ENCODE measurements around the gene CTPS2.
"Not testable (repeated sequence)": the region's sequence is repeated elsewhere in the genome, so short reads cannot be mapped to it uniquely, and the experiment has no call there.

Gene CTPS2

DNA sequence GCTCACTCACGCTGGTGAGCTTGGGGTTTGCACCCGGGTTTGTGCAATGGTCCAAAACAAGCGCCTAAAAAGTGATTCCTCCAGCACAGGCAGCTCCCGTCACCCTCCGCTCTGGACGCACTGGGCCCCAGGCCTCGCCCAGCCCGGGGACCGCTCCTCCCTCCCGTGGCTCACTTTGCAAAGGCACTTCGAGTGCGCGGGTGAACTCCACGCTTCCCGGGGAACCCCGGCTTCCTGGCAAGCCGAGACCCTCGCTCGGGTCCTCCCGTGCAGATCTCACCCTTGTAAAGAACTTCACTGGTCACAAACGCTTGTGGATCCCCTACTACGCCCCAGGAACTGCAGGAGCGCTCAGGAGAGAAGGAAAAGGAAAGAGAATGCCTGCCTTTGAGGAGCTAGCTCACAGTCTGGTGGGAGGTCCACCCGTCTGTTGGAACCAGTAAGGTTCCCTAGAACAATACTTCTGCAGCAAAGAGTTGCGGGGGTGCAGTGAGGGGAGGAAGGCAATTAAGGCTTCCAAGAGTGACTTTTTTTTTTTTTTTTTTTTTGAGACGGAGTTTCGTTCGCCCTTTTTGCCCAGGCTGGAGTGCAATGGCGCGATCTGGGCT, at the start of gene CTPS2:
Gene CTPS2, minus strand, starts transcription at position 122 of the 608 bp plus-strand sequence. CDS start 9,767 bp downstream, outside the sequence.
- peak; percentile 2 to 18 for DNase-seq (ENCODE audit: low read depth in 1 of 2, low spot score in 1 of 2)

- DNase-seq (ENCODE audit: low read depth in 1 of 2, low spot score in 1 of 2), result not testable (repeated sequence)
These were observed 49.0 kb upstream of the CTPS2 start for GRCh38 chrX:16761500-16761899.

- DNase-seq (ENCODE audit: low read depth in 1 of 2, low spot score in 1 of 2), result no peak
These were observed 44.3 kb upstream of the CTPS2 start for GRCh38 chrX:16756724-16757123.

DNA sequence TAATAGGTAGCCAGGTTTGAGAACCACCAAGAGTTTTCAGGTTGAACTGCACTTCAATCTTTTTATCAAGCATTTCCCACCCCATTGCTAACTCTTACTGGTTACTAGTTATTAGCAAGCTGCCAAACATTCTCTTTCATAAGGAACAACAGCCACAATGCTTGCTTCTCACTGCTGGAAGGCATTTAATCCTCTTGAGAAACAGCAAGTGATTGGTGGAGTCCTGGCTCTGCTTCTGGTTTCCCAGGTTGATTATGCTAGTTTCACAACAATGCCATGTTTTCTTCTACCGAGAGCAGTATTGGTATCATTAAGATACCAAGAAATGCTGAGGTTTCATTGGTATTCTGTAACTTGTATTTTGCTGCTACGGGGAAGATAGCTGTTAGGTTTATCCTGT, 41.5 kb upstream of the CTPS2 start:
- no peak for DNase-seq (ENCODE audit: low read depth in 1 of 2, low spot score in 1 of 2)

DNA sequence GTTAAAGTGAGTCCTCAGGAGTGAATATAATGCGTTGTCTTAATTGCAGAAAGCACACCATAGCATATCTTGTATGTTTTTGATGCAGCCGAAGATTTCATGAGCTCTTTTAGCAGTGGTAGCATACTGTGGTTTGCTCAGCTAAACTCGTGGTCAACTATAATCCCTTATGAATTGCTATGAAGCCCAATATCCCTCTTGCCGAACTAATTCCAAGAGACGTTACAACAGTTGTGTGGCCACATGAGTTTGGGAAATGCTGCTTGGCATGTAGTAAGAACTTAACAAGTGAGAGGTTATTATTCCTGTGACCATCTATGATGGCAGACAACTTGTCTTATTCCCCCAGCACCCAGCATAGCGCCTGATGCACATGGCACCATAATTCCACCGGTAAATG, 37.7 kb upstream of the CTPS2 start:
- DNase-seq (ENCODE audit: low read depth in 1 of 2, low spot score in 1 of 2), result no peak

DNA sequence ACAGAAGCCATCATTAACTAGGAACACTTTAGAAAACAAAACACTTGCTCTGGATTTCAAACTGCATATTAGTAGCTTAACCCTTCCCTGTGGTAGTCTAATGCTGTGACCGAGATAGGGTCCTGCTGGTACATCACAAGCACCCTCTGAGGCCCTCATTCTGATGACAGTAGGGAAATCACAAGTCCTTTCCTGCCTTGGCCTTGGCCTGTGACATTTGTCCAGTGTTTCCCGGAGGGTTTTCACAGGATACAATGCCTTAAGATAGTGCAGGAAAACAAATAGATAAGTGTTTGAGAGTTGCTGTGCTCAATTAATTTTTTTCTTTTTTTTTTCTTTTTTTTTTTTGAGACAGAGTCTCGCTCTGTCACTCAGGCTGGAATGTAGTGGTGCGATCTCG, 36.0 kb upstream of the CTPS2 start:
- no peak for DNase-seq (ENCODE audit: low read depth in 1 of 2, low spot score in 1 of 2)

GRCh38 chrX:16745659-16746058, 33.2 kb upstream of the CTPS2 start:
- DNase-seq (ENCODE audit: low read depth in 1 of 2, low spot score in 1 of 2), result no peak

GRCh38 chrX:16745102-16745501, 32.6 kb upstream of the CTPS2 start:
- no peak for DNase-seq (ENCODE audit: low read depth in 1 of 2, low spot score in 1 of 2)

- DNase-seq (ENCODE audit: low read depth in 1 of 2, low spot score in 1 of 2), result no peak
These were observed 31.3 kb upstream of the CTPS2 start for GRCh38 chrX:16743604-16744325.

DNA sequence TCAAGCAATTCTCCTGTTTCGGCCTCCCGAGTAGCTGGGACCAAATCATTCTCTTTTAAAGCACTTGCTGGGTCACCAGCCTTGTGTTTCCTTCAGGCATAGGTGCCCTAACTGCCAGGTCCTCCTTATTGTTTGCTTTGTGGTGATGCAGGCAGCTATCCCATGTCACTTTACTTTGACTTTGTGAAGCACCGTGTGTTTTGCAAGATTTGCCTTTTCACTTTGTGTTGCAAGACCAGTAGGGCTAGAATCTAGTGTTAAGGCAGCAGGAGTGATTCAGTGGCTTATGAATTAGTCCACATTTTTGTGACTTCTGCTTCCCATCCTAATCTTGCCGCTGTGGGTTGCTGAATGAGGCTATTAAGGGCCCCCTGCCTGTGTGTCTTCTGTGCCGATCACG, 27.1 kb upstream of the CTPS2 start:
- DNase-seq (ENCODE audit: low read depth in 1 of 2, low spot score in 1 of 2), result no peak

GRCh38 chrX:16737024-16737423, 24.6 kb upstream of the CTPS2 start:
- DNase-seq (ENCODE audit: low read depth in 1 of 2, low spot score in 1 of 2), result no peak

DNA sequence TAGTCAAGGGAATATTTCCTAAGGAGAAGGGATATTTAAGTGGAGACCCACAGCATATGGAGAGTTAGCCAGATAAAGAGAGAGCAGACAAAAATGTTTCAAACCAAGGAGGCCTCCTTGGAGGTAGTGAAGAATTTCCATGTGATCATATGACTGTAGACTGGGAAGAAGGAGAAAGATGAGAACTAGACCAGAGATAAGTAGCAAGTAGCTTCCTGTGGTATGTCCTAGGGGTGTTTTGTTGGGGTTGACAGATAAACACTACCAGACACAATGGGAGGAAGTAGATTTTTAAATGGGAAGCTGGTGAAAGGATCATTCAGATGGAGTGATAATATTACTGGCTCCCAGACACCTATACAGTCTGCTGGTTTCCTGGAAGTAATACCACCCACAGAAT, 20.5 kb upstream of the CTPS2 start:
- DNase-seq (ENCODE audit: low read depth in 1 of 2, low spot score in 1 of 2), result no peak

GRCh38 chrX:16730450-16730849, 18.0 kb upstream of the CTPS2 start:
- DNase-seq (ENCODE audit: low read depth in 1 of 2, low spot score in 1 of 2), result no peak

GRCh38 chrX:16727637-16728036, 15.2 kb upstream of the CTPS2 start:
- DNase-seq (ENCODE audit: low read depth in 1 of 2, low spot score in 1 of 2), result no peak

DNA sequence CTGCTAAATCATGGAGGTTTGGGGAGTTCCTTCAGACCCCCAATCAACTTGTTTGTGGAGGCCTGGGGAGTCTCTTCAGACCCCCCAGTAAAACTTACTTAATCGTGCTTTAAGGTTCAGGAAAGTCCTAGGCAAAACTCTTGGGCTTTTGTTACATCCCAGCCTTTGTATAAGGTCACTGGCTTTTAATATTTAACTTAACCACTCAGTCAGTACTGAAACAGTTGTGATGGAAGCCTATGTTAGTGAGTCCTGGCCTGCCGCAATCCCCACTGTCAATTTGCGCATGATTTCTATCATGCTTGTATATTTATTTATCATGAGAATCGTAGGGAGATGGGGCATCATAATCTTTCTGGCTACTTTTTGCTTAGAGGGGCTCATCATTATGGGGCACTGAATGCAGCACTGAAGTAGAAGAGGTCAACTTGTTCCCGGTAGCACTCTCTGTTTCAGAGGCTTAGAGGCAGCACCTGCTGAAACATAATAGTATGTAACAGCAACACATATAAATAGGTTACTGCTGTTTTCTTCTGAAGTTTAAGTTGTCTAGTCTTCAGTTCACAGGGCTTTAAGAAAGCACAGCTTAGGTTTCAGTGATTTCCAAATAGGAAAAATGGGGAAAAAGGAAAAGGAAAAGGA, 14.0 kb upstream of the CTPS2 start:
- not testable (repeated sequence) for DNase-seq (ENCODE audit: low read depth in 1 of 2, low spot score in 1 of 2)

DNA sequence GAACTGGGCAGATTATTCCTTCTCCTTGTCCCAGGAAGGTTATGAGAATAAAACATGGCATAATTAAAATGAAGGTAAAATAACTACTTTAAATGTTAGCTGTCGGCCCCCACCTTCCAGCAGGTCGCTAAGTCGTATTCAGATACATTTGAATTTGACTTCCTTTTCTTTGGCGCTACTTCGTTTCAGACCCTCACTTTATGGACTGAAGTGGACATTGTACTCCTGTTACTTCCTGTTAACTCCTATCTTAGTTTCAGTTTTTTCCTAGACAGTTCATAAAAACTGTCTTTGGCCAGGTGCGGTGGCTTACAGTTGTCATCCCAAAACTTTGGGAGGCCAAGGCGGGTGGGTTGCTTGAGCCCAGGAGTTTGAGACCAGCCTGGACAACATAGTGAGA, 12.6 kb upstream of the CTPS2 start:
- DNase-seq (ENCODE audit: low read depth in 1 of 2, low spot score in 1 of 2), result no peak

- no peak for DNase-seq (ENCODE audit: low read depth in 1 of 2, low spot score in 1 of 2)
These were observed 10.0 kb upstream of the CTPS2 start for GRCh38 chrX:16722481-16722880.

DNA sequence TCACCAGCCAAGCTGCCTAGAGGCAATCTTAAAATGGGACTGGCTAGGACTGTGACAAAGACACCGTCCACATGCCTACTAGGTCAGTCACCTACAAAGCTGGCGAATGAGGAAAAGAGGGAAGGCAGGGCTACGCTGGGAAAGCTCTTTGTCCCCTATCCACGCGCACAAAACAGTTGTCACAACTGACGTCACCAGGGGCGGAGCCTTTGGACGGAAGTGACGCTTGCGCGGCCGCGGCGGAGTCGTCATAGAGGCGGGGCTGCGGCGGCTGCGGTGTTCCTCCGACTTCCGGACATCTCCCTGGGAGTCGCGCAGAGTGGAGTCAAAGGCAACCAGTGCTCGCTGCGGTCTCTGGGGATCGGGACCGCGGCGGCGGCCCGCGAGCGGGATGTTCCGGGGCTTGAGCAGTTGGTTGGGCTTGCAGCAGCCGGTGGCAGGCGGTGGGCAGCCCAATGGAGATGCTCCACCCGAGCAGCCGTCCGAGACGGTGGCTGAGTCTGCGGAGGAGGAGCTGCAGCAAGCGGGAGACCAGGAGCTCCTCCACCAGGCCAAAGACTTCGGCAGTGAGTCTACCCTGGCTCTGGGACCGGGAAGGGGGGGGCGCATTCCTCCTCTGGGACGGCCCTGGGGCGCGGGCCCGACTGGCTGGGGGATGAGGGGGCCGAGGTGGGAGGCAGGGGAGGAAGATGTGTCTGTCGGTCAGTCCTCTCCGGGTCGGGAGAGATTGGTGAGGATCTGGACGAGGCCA, 7.0 kb upstream of the CTPS2 start, which contains the start of gene SYAP1:
Gene SYAP1, plus strand, starts transcription at position 279 of the 751 bp plus-strand sequence. Its CDS starts 113 bp downstream, at position 392.
- DNase-seq (ENCODE audit: low read depth in 1 of 2, low spot score in 1 of 2), result peak; percentile 80 to 84

GRCh38 chrX:16718824-16719333, 6.4 kb upstream of the CTPS2 start:
- DNase-seq (ENCODE audit: low read depth in 1 of 2, low spot score in 1 of 2), result no peak

DNA sequence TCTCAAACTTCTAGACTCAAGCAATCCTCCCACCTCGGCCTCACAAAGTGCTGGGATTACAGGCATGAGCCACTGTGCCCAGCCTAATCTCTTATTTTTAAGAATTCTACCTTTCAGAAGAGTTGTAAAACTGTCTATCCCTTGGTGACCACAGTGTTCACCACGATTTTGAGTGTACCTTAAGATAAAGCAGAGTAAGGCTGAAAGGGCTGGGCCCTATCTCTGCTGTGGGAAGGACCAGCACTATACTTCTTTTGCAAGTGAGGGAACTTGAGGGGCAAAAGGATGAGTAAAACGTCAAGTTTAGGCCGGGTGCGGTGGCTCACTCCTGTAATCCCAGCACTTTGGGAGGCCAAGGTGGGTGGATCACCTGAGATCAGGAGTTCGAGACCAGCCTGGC, 4.0 kb upstream of the CTPS2 start:
- not testable (repeated sequence) for DNase-seq (ENCODE audit: low read depth in 1 of 2, low spot score in 1 of 2)

DNA sequence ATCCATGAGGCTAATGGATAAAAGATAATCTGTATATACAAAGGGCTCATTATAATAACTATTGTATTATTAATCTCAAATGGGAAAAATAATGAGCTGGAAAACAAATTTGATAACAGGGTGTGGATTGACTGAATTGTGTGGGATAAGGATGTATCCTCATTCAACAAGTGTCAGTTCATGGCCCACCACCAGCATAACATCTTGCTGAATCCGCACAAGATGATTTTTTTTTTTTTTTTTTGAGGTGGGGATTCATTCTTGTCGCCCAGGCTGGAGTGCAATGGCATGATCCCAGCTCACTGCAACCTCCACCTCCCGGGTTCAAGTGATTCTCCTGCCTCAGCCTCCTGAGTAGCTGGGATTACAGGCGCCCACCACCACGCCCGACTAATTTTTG, 3.2 kb upstream of the CTPS2 start:
- not testable (repeated sequence) for DNase-seq (ENCODE audit: low read depth in 1 of 2, low spot score in 1 of 2)

Data from activated CD4-positive, alpha-beta T cell treated with anti-CD3 and anti-CD28 coated beads, Interleukin-2, amount 50 U/mL, for 24 hours (primary cell).